Stimulated activated CD4-positive, alpha-beta T cell treated with anti-CD3 and anti-CD28 coated beads, Interleukin-4, amount 100 ng/mL, for 24 hours (primary cell): ENCODE data around the gene CCL21.
A peak's percentile ranks its signal among the peaks of the same experiment; 100 is the strongest.

ENCODE experiments used
- DNase-seq: peaks from one replicate; pipeline ENCODE4 v3.0.0-alpha.2; 2020

The CCL21 gene

DNA sequence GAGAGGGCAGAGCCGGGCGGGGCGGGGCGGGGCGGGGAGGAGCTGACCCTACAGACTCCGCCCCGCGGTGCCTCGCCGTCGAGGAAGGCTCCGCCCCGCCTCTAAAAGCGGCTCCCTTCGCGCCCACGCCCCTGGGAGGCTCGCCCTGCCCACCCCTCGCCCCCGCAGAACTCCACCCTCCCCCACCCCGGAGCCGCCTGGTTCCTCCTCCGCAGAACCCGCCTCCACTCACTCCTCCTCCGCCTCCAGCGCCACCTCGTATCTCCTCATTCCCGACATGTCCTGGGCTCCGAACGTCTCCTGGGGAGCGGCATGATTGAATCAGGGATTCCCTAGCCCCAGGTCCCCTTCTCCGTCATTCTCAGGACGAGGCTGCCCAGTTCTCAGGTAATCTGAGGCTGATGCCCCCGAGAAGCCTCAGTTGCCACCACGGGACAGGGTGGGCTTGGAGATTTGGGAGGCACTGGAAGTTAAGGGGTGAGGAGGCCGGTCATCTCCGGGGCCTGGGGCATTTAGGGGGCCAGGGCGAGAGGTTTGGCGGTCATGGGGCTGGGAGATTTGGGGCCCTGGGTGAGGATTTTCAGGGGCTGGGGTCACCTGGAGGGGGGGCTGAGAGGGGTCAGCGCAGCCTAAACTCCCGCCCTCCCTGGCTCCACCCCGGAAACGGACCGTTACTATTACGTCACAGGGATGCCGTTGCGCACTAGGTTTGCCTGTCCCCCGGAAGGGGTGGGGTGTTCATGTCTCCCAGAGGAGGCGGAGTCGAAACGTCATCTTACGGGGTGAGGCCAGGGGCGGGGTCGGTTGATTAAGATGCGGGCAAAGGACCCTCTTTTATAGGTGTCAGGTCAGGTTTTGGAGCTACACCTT is 44.3 kb downstream of the CCL21 start:
- DNase-seq, result peak; percentile 82

DNA sequence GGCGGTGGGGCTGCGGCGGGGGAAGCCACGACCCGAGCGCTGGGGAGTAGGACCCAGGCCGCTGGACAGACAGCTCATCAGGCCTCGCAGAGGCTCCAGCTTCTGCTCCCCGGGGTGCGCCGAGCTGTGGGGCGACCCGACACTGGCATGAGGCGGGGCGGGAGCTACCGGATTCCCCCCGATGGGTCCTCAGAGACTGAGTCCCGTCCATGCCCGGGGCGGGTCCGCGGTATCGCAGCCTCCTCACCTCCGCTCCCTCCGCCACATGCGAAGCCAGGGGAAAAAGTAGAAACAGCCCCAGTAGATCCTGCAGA is 44.9 kb downstream of the CCL21 start:
- DNase-seq, result no peak

DNA sequence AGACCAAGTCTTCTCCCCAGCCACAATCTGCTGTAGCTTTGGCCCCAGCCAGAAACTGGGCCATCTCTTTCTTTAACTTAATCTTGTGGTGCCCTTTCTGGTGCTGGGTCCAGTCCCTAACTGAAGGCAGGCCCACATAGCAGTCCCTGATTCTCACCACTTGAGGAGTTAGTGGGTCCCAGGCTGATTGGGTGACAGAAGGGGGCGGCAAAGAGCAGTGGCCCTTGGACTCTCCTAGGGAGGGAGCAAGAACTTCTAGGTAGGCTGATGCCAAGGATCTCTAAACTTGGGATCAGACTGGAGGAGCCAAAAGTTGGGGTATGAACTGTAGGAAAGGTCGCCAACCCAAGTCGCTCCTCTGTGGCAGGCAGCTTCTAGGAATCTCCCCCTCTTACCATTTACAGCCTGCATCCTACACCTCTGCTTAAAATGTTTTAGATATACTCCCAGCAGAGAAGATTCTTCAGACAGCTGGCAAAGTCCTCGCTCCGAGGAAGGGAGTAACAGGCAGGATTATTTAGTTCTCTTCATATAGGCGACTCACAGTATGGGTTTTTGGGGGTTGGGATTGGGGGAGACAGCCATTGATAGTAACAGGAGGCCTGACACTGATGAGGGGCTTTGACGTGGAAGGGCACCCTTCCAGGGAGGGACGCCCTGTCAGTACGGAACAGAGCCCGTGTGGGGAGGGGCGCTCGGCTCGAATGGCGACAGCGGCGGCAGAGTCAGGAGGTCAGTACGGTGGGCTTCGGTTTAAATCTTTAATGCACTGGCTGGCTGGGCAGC is 45.5 kb downstream of the CCL21 start:
- DNase-seq, result peak; percentile 58

DNA sequence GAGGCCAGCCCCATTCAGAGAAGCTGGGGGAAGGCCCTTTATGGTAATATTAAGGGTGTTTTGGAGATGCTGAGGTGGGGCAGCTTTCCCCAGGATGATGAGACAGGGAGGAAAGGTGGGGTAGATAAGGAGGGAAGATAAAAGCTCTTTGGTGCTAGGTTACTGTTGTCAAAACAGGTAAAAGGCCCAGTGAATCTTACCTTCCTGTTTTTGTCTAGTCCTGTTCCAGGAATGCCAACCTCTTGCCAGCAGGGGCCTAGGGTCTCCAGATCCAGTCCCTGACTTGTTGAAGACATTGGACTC is 46.7 kb downstream of the CCL21 start:
- no peak for DNase-seq

DNA sequence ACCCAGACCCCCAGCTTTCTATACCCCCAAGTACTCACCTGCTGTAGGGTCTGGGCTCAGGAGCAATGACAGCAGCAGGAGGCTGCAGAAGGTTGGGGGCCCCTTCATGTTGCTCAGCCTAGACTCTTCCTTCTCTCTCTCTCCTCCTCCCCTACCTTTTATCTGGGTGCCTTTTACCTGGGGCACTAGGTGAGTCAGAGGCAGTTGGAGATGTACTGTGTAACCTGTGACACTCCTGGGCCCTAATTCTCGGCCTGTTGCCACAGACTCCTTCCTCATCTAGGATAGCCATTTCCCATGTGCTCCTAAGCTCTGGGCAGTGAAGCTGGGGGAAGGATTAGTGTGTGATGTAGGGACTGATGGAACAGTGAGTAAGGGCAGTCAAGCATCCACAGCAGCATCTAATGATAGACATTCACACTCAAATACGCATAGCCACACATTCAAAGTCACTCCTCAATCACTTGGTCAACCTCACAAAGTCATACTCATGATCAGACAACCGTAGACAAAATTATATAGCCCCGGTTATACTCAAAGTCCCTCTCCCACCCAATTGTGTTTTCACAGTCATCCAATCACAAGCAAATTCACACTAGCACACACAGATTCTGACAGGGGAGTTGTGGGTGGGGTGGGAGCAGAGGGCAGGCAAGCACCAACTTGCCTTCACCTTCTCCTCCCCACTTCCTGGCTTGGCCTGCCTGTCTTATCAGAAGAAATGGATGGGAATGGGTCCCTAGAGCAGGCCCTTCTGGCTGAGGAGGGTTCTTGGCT is 47.2 kb downstream of the CCL21 start, which contains the start of gene CCL27:
Gene CCL27 (minus strand): TSS at position 132 of the 777 bp plus-strand sequence. CDS start 24 bp downstream, at position 108.
- DNase-seq, result no peak

DNA sequence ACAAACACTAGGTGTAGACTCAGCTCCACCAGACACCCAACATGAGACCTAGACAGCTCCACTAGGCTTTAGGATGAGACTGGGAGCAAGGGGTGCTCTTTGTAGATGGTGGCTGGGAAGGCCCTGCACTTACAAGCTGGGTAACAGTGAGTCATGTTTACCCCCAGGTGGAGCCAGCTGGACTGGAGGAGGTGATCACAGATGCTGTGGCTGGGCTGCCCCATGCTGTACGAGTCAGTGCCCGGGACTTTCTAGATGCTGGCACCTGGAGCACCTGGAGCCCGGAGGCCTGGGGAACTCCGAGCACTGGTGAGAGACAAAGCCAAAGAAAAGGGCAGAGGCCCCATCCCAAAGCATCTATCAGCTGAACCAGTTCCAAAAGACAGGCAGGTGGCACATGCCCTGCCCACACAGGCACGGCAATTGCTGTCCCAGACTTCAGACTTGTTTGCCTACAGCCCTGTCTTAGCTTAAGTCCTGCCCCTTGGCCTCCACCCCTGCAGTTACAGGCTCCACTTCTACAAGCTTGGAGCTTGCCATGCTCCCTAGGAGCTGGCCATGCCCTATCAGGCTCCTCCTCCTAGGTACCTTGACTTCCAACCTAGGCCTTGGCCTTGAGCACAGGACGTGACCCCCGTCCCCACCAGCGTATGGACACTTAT is 50.2 kb downstream of the CCL21 start:
- DNase-seq, result no peak
